Cardiac muscle cell (in vitro differentiated cells and primary cell): ENCODE measurements around the gene MGME1. TPM values are rescaled to one million over a fixed set of nuclear protein-coding genes. Genes with fewer than 3 reads are reported as not detected.

Source experiments
- DNase-seq, 2 donors: peaks; one replicate each; pipeline versions ENCODE4 v3.0.0 to v3.0.0-alpha.2; 2010 to 2017; ENCODE audit warnings: low read depth in 1 of 2, low spot score in 1 of 2
- H3K27ac ChIP-seq: fragments of 200-600 bp; sonication (generic); 2 replicates; pipeline ENCODE4 v1.5.1; 2016
- H3K27me3 ChIP-seq: fragments of 200-600 bp; sonication (generic); 2 replicates; pipeline ENCODE4 v1.6.0; 2016; ENCODE audit warnings: control low read depth
- H3K36me3 ChIP-seq: fragments of 200-600 bp; sonication (generic); 2 replicates; pipeline ENCODE4 v1.5.1; 2016; ENCODE audit warnings: control low read depth
- H3K4me1 ChIP-seq: fragments of 200-600 bp; sonication (generic); 2 replicates; pipeline ENCODE4 v1.8.1; 2017; ENCODE audit warnings: low read depth, mild to moderate bottlenecking, mixed run types
- H3K4me3 ChIP-seq: fragments of 200-600 bp; sonication (generic); 2 replicates; pipeline ENCODE4 v1.5.1; 2016; ENCODE audit warnings: mild to moderate bottlenecking
- H3K9me3 ChIP-seq: fragments of 200-600 bp; sonication (generic); 2 replicates; pipeline ENCODE4 v1.5.1; 2017; ENCODE audit warnings: low read depth, mild to moderate bottlenecking, control low read depth
- polyA plus RNA-seq: library from polyadenylated mRNA; unstranded; fragments of >200 nt; fragmentation: Nextera tagmentation; extraction: Ambion mirVana; gene quantifications from 2 replicates; pipeline ENCODE4 v1.2.1, GENCODE V29; 2016
- total RNA-seq: library from RNA; depleted of rRNA; stranded (reverse); fragments of >200 nt; gene quantifications from 2 replicates; pipeline ENCODE4 v1.2.3, GENCODE V29; 2016
- TF ChIP-seq, protein P1 (sequence below): IDR thresholded peaks from 2 replicates; pipeline ENCODE4 v1.5.1; 2012; ENCODE audit warnings: low read depth, mild to moderate bottlenecking, low read length

Gene MGME1
- total and polyA plus RNA-seq, 2 experiments from 2014 or later: 15.9 to 27.2 TPM

GRCh38 chr20:17966432-17967310, 2.1 kb upstream of the MGME1 start:
- TF ChIP-seq, protein P1, sequence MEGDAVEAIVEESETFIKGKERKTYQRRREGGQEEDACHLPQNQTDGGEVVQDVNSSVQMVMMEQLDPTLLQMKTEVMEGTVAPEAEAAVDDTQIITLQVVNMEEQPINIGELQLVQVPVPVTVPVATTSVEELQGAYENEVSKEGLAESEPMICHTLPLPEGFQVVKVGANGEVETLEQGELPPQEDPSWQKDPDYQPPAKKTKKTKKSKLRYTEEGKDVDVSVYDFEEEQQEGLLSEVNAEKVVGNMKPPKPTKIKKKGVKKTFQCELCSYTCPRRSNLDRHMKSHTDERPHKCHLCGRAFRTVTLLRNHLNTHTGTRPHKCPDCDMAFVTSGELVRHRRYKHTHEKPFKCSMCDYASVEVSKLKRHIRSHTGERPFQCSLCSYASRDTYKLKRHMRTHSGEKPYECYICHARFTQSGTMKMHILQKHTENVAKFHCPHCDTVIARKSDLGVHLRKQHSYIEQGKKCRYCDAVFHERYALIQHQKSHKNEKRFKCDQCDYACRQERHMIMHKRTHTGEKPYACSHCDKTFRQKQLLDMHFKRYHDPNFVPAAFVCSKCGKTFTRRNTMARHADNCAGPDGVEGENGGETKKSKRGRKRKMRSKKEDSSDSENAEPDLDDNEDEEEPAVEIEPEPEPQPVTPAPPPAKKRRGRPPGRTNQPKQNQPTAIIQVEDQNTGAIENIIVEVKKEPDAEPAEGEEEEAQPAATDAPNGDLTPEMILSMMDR: peak; percentile 22
- Histone ChIP-seq H3K36me3 (no peaks in the 10 kb centered on the region), H3K9me3 (no peaks in the 10 kb centered on the region), H3K27me3 (no peaks in the 10 kb centered on the region), H3K27ac (peak overlapping the region; percentile 99), H3K4me1 (peaks cover 40% of the 10 kb centered on the region), H3K4me3 (peak overlapping the region; percentile 95)
- DNase-seq: peak; percentile 29 to 64

DNA sequence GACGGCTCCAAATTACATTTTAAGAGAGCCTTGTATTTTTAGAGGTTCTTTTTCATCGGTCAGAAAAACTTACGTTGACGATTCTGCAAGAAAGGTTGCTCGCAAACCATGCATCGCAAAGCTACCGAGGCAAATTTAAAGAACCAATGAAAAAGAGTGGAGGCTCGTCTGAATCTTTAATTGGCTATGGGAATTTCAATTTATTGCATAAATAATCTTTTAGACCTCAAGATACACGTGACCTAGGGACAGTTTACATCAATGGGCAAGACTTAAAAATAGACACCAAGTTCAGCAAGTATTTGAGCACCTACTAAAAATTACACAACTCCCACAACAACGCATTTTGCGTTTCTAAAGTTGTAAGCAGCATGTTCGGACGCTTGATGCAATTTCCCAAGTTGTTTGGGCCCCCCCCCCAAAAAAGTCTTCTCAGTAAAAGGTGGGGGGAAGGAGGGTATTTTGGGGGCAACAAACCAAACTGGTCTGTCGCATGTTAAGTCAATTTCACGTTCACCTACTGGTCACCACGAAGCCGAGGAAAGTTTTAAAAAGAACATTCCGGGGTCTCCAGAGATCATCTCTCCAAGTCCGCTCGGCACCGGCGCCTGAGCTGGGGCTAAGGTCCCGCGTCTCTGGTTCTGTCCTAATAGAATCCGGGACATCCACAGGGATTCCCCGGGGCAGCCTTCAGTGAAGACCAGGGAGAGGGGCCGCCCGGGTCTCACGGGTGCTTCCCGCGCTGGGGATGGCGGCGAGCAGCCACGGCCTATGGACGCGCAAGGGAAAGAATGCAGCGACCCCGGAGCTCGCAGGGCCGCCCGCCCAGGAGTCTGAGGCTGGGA, 1.1 kb upstream of the MGME1 start:
- H3K27me3 ChIP-seq: no peaks in the 10 kb centered on the region
- TF ChIP-seq, protein P1: no peak
- peaks cover 47% of the 10 kb centered on the region for H3K4me1 ChIP-seq
- no peaks in the 10 kb centered on the region for H3K9me3 ChIP-seq
- H3K27ac ChIP-seq: peak overlapping the region; percentile 99
- peak; percentile 18 to 63 for DNase-seq
- H3K4me3 ChIP-seq: peak overlapping the region; percentile 95
- H3K36me3 ChIP-seq: no peaks in the 10 kb centered on the region

DNA sequence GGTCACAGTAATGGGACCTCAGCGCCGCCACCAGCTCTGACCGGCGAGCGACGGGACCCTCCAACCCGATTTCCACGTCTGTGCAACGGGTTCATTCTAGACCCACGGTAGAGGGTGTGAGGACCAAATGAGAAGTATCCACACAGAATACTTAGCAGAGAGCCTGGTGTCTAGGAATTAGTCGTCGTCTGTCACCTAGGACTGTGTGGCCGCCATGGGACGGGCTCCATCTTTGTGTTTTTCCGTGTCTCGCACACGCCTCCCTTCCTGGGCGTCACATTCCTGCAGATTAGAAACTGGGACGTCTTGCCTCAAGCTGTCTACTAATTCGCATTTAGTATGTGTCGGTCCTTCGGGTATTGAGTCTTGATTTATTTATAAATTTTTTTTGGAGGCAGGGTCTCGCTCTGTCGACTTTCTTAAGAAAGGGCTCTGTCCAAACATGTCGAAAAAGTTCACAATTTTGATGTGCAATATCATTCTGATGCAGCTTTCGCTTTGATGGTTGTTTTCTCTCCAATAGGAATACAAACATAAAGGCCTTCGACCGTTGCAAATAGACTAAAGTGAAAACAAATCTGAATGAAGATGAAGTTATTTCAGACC, 563 bp downstream of the MGME1 start:
- no peaks in the 10 kb centered on the region for H3K9me3 ChIP-seq
- H3K27me3 ChIP-seq: no peaks in the 10 kb centered on the region
- peak overlapping the region; percentile 95 for H3K4me3 ChIP-seq
- H3K4me1 ChIP-seq: peaks cover 51% of the 10 kb centered on the region
- peak; percentile 50 for DNase-seq
- H3K36me3 ChIP-seq: no peaks in the 10 kb centered on the region
- TF ChIP-seq, protein P1: no peak
- H3K27ac ChIP-seq: peak overlapping the region; percentile 99

DNA sequence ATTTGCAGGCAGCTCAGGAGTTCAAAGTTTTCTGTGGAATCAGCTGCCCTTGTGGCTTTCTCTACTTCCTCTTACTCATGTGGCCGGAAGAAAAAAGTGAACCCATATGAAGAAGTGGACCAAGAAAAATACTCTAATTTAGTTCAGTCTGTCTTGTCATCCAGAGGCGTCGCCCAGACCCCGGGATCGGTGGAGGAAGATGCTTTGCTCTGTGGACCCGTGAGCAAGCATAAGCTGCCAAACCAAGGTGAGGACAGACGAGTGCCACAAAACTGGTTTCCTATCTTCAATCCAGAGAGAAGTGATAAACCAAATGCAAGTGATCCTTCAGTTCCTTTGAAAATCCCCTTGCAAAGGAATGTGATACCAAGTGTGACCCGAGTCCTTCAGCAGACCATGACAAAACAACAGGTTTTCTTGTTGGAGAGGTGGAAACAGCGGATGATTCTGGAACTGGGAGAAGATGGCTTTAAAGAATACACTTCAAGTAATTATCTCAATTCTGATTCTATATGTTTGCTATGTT, 1.1 kb downstream of the MGME1 start:
- TF ChIP-seq, protein P1: no peak

More for the DNA sequence above, 1.1 kb downstream of the MGME1 start:
- H3K36me3 ChIP-seq: no peaks in the 10 kb centered on the region
- peak; percentile 37 to 53 for DNase-seq
- peak overlapping the region; percentile 95 for H3K4me3 ChIP-seq
- H3K9me3 ChIP-seq: no peaks in the 10 kb centered on the region
- H3K4me1 ChIP-seq: peaks cover 45% of the 10 kb centered on the region
- no peaks in the 10 kb centered on the region for H3K27me3 ChIP-seq
- peak overlapping the region; percentile 99 for H3K27ac ChIP-seq
